ENCODE results near the gene CLIP2.

CLIP2 gene

DNA sequence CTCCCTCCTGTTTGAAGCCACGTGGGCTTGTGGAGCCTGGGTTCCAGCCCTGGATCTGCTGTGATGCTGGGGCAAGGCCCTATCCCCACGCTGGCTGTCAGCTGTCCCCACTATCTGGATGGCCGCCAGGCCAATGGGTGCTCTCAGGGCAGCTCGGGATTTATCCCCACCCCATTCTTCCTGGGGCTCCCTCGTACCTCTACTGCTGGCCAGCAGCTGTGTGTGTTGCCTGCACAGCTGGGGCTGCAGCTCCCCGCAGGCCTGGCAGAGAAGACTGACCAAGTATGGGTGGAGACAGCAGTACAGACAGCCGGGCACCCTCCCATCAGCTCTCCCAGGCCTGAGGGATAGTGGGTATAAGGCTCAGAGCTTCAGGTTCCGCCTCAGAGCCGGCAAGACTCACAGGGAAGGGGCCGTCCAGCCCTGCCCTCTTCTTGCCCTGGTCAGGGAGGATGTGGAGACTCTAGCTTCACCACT is 13.6 kb downstream of the CLIP2 start:
- no peak for TF ChIP-seq ZNF70 (CRISPR knock-in tag; IDR thresholded peaks at IDR 0.05)
- TF ChIP-seq CSDC2 (CRISPR knock-in tag; IDR thresholded peaks at IDR 0.05): no peak
- no peak for TF ChIP-seq GLIS3 (CRISPR knock-in tag; IDR thresholded peaks at IDR 0.05)
- no peak for TF ChIP-seq ZC3H10 (CRISPR knock-in tag; IDR thresholded peaks at IDR 0.05)
- no peak for TF ChIP-seq ESRRG (CRISPR knock-in tag; IDR thresholded peaks at IDR 0.05)
- TF ChIP-seq, protein P1, sequence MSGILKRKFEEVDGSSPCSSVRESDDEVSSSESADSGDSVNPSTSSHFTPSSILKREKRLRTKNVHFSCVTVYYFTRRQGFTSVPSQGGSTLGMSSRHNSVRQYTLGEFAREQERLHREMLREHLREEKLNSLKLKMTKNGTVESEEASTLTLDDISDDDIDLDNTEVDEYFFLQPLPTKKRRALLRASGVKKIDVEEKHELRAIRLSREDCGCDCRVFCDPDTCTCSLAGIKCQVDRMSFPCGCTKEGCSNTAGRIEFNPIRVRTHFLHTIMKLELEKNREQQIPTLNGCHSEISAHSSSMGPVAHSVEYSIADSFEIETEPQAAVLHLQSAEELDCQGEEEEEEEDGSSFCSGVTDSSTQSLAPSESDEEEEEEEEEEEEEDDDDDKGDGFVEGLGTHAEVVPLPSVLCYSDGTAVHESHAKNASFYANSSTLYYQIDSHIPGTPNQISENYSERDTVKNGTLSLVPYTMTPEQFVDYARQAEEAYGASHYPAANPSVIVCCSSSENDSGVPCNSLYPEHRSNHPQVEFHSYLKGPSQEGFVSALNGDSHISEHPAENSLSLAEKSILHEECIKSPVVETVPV (CRISPR knock-in tag; IDR thresholded peaks at IDR 0.05): no peak
- no peak for TF ChIP-seq RARB (CRISPR knock-in tag; IDR thresholded peaks at IDR 0.05)
- no peak for TF ChIP-seq ZFP30 (CRISPR knock-in tag; IDR thresholded peaks at IDR 0.05)
- TF ChIP-seq, protein P2, sequence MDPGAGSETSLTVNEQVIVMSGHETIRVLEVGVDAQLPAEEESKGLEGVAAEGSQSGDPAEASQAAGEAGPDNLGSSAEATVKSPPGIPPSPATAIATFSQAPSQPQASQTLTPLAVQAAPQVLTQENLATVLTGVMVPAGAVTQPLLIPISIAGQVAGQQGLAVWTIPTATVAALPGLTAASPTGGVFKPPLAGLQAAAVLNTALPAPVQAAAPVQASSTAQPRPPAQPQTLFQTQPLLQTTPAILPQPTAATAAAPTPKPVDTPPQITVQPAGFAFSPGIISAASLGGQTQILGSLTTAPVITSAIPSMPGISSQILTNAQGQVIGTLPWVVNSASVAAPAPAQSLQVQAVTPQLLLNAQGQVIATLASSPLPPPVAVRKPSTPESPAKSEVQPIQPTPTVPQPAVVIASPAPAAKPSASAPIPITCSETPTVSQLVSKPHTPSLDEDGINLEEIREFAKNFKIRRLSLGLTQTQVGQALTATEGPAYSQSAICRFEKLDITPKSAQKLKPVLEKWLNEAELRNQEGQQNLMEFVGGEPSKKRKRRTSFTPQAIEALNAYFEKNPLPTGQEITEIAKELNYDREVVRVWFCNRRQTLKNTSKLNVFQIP (CRISPR knock-in tag; IDR thresholded peaks at IDR 0.05; ENCODE audit: borderline replicate concordance, low read depth): no peak
- TF ChIP-seq, protein P3, sequence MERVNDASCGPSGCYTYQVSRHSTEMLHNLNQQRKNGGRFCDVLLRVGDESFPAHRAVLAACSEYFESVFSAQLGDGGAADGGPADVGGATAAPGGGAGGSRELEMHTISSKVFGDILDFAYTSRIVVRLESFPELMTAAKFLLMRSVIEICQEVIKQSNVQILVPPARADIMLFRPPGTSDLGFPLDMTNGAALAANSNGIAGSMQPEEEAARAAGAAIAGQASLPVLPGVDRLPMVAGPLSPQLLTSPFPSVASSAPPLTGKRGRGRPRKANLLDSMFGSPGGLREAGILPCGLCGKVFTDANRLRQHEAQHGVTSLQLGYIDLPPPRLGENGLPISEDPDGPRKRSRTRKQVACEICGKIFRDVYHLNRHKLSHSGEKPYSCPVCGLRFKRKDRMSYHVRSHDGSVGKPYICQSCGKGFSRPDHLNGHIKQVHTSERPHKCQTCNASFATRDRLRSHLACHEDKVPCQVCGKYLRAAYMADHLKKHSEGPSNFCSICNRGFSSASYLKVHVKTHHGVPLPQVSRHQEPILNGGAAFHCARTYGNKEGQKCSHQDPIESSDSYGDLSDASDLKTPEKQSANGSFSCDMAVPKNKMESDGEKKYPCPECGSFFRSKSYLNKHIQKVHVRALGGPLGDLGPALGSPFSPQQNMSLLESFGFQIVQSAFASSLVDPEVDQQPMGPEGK (CRISPR knock-in tag; IDR thresholded peaks at IDR 0.05; ENCODE audit: borderline replicate concordance): no peak
- no peak for TF ChIP-seq ZNF8 (CRISPR knock-in tag; IDR thresholded peaks at IDR 0.05)
- TF ChIP-seq ZFP3 (CRISPR knock-in tag; IDR thresholded peaks at IDR 0.05): no peak
- TF ChIP-seq TOX (CRISPR knock-in tag; IDR thresholded peaks at IDR 0.05; ENCODE audit: borderline replicate concordance): no peak
- no peak for TF ChIP-seq OSR1 (CRISPR knock-in tag; IDR thresholded peaks at IDR 0.05)
- no peak for TF ChIP-seq PPARA (CRISPR knock-in tag; IDR thresholded peaks at IDR 0.05; ENCODE audit: borderline replicate concordance)
- no peak for TF ChIP-seq BACH2 (CRISPR knock-in tag; IDR thresholded peaks at IDR 0.05; ENCODE audit: borderline replicate concordance)
- TF ChIP-seq ZNF565 (CRISPR knock-in tag; conservative IDR thresholded peaks at IDR 0.05; ENCODE audit: low read depth): no peak
- no peak for TF ChIP-seq ARNTL (CRISPR knock-in tag; IDR thresholded peaks at IDR 0.05; ENCODE audit: borderline replicate concordance, low read depth)
- no peak for TF ChIP-seq SNAI2 (CRISPR knock-in tag; IDR thresholded peaks at IDR 0.05)
- ATAC-seq: no peak; the same call in 2 of the 3 replicates

DNA sequence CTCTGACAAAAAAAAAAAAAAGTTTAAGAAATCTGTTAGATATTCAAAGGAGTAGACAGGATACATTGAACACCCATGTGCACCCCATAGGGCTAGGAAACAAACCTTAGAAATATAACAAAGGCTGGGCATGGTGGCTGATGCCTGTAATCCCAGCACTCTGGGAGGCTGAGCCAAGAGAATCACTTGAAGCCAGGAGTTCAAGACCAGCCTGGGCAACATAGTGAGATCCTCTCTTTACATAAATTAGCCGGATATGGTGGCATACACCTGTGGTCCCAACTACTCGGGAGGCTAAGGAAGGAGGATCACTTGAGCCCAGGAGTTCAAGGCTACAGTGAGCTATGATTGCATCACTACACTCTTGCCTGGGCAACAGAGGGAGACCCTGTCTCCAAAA is 15.3 kb downstream of the CLIP2 start:
- ATAC-seq: no peak
- TF ChIP-seq PPARA (CRISPR knock-in tag; IDR thresholded peaks at IDR 0.05; ENCODE audit: borderline replicate concordance): no peak
- TF ChIP-seq, protein P3 (CRISPR knock-in tag; IDR thresholded peaks at IDR 0.05; ENCODE audit: borderline replicate concordance): no peak
- TF ChIP-seq ZNF565 (CRISPR knock-in tag; conservative IDR thresholded peaks at IDR 0.05; ENCODE audit: low read depth): no peak
- no peak for TF ChIP-seq ZFP30 (CRISPR knock-in tag; IDR thresholded peaks at IDR 0.05)
- TF ChIP-seq, protein P2 (CRISPR knock-in tag; IDR thresholded peaks at IDR 0.05; ENCODE audit: borderline replicate concordance, low read depth): no peak
- TF ChIP-seq ZC3H10 (CRISPR knock-in tag; IDR thresholded peaks at IDR 0.05): no peak
- TF ChIP-seq ARNTL (CRISPR knock-in tag; IDR thresholded peaks at IDR 0.05; ENCODE audit: borderline replicate concordance, low read depth): no peak
- TF ChIP-seq ISL1 (CRISPR knock-in tag; IDR thresholded peaks at IDR 0.05): no peak
- no peak for TF ChIP-seq RARB (CRISPR knock-in tag; IDR thresholded peaks at IDR 0.05)
- TF ChIP-seq ZNF70 (CRISPR knock-in tag; IDR thresholded peaks at IDR 0.05): no peak

DNA sequence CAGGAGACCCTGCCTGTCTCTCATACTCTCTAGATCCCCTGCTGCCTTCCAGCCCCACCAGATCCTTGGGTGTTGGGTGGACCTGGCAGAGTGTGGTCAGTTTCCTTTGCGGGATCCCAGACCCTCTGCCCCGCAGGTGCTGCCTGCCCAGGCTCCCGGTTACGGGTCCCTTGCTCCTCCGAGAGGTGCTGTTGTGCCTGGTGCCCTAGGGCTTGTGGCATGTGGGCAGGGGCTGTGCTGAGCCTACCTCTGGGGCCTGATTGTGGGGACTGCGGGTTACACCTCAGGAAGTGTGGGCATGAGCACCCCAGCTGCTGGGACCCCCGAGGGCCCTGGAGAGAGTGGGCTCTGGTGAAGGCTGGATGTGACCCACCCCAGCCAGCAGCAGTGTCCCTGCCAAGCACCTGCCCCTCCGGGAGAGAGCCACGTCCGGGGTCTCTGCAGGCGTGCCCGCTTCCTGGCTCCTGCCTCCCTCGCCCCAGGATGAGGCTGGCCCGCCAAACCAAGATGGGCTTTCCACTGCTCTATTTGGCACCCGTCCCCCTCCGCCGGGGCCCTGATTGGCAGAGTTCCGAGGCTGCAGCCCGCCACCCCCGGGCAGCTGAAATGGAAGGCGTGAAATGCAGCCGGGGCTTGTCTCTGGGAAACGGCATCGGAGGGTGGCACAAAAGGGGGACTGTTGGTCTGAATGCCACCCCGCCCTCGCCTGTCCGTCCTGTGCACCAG is 17.0 kb downstream of the CLIP2 start:
- peak; percentile 10 for ATAC-seq
- TF ChIP-seq, protein P1 (CRISPR knock-in tag; IDR thresholded peaks at IDR 0.05): no peak
- TF ChIP-seq ARNTL (CRISPR knock-in tag; IDR thresholded peaks at IDR 0.05; ENCODE audit: borderline replicate concordance, low read depth) (no peak), ZNF8 (CRISPR knock-in tag; IDR thresholded peaks at IDR 0.05) (no peak), TCF4 (CRISPR knock-in tag; IDR thresholded peaks at IDR 0.05; ENCODE audit: borderline replicate concordance) (no peak), TOX (CRISPR knock-in tag; IDR thresholded peaks at IDR 0.05; ENCODE audit: borderline replicate concordance) (no peak), ISL1 (CRISPR knock-in tag; IDR thresholded peaks at IDR 0.05) (no peak), ZNF565 (CRISPR knock-in tag; conservative IDR thresholded peaks at IDR 0.05; ENCODE audit: low read depth) (no peak), CSDC2 (CRISPR knock-in tag; IDR thresholded peaks at IDR 0.05) (no peak), ZFP30 (CRISPR knock-in tag; IDR thresholded peaks at IDR 0.05) (no peak), ZC3H10 (CRISPR knock-in tag; IDR thresholded peaks at IDR 0.05) (no peak), SNAI2 (CRISPR knock-in tag; IDR thresholded peaks at IDR 0.05) (no peak), ZFP3 (CRISPR knock-in tag; IDR thresholded peaks at IDR 0.05) (no peak)
- TF ChIP-seq, protein P4, sequence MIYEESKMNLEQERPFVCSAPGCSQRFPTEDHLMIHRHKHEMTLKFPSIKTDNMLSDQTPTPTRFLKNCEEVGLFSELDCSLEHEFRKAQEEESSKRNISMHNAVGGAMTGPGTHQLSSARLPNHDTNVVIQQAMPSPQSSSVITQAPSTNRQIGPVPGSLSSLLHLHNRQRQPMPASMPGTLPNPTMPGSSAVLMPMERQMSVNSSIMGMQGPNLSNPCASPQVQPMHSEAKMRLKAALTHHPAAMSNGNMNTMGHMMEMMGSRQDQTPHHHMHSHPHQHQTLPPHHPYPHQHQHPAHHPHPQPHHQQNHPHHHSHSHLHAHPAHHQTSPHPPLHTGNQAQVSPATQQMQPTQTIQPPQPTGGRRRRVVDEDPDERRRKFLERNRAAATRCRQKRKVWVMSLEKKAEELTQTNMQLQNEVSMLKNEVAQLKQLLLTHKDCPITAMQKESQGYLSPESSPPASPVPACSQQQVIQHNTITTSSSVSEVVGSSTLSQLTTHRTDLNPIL (CRISPR knock-in tag; IDR thresholded peaks at IDR 0.05; ENCODE audit: low read depth): no peak

All from SK-N-SH treated with all-trans-retinoic acid at 6 μM for 48 hours (cell line).